ENCODE measurements around the gene CADPS.

Gene CADPS

GRCh38 chr3:62874711-62875557 is at the start of gene CADPS:
Gene CADPS (minus strand): TSS chr3:62875416. CDS start chr3:62875029, 387 bp downstream.
- no peak for DNase-seq

- DNase-seq, result no peak
Measured at GRCh38 chr3:62923066-62923465, 47.9 kb upstream of the CADPS start.

GRCh38 chr3:62922326-62922725 is 47.1 kb upstream of the CADPS start:
- DNase-seq, result no peak

- no peak for DNase-seq
Measured at GRCh38 chr3:62920466-62920784, 45.2 kb upstream of the CADPS start.

GRCh38 chr3:62919784-62920465 is 44.7 kb upstream of the CADPS start:
- DNase-seq, result no peak

GRCh38 chr3:62918777-62919176 is 43.6 kb upstream of the CADPS start:
- DNase-seq, result no peak

- no peak for DNase-seq
Measured at GRCh38 chr3:62918131-62918530, 42.9 kb upstream of the CADPS start.

- DNase-seq, result no peak
Measured at GRCh38 chr3:62911526-62911925, 36.3 kb upstream of the CADPS start.

GRCh38 chr3:62905331-62905730 is 30.1 kb upstream of the CADPS start:
- no peak for DNase-seq

- DNase-seq, result no peak
Measured at GRCh38 chr3:62898530-62899496, 23.6 kb upstream of the CADPS start.

- no peak for DNase-seq
Measured at GRCh38 chr3:62895901-62896300, 20.7 kb upstream of the CADPS start.

GRCh38 chr3:62892951-62893350 is 17.7 kb upstream of the CADPS start:
- no peak for DNase-seq

- DNase-seq, result no peak
Measured at GRCh38 chr3:62892045-62892444, 16.8 kb upstream of the CADPS start.

- no peak for DNase-seq
Measured at GRCh38 chr3:62888778-62889177, 13.6 kb upstream of the CADPS start.

GRCh38 chr3:62888180-62888579 is 13.0 kb upstream of the CADPS start:
- no peak for DNase-seq

- DNase-seq, result no peak
Measured at GRCh38 chr3:62885136-62885535, 9.9 kb upstream of the CADPS start.

GRCh38 chr3:62884096-62884870 is 9.1 kb upstream of the CADPS start:
- DNase-seq, result no peak

- no peak for DNase-seq
Measured at GRCh38 chr3:62882676-62883200, 7.5 kb upstream of the CADPS start.

- DNase-seq, result no peak
Measured at GRCh38 chr3:62876064-62876463, 848 bp upstream of the CADPS start.

GRCh38 chr3:62875558-62876002 is 364 bp upstream of the CADPS start:
- no peak for DNase-seq

GRCh38 chr3:62873761-62874710 is 1.2 kb downstream of the CADPS start:
- no peak for DNase-seq

All from stimulated activated naive CD4-positive, alpha-beta T cell treated with Interleukin-2 at 50 U/mL for 16 hours (primary cell).